Measurements from ENCODE around the gene CLASRP. TPM values are rescaled to one million over a fixed set of nuclear protein-coding genes. Genes with fewer than 3 reads are reported as not detected.

Gene CLASRP
- total RNA-seq, 3 donors from 2014 or later, result 79.4 to 113 (median 93.2) TPM

- intact Hi-C loops (cut with DNase I, micrococcal nuclease), result no loop called here
- Histone ChIP-seq H3K4me1 (ENCODE audit: low read depth) (peaks cover 28% of the 10 kb centered on the region), H3K36me3 (ENCODE audit: low read depth) (no peaks in the 10 kb centered on the region), H3K9me3 (no peaks in the 10 kb centered on the region), H3K4me3 (no peak overlapping the region)
- no peak for ATAC-seq
- TF ChIP-seq CTCF (IDR thresholded peaks at IDR 0.05), result no peak
- DNase-seq, result no peak
Observed at GRCh38 chr19:45097450-45097775, 58.6 kb downstream of the CLASRP start.

- Histone ChIP-seq H3K9me3 (no peaks in the 10 kb centered on the region), H3K36me3 (ENCODE audit: low read depth) (no peaks in the 10 kb centered on the region), H3K4me1 (ENCODE audit: low read depth) (peaks cover 28% of the 10 kb centered on the region), H3K4me3 (no peak overlapping the region)
- no peak for TF ChIP-seq CTCF (IDR thresholded peaks at IDR 0.05)
- intact Hi-C loops (cut with DNase I, micrococcal nuclease), result no loop called here
- DNase-seq, result no peak
- peak; percentile 38 for ATAC-seq
Observed at GRCh38 chr19:45097776-45098520, 59.1 kb downstream of the CLASRP start.

GRCh38 chr19:45098521-45099466, 59.9 kb downstream of the CLASRP start:
- DNase-seq, result no peak
- no peaks in the 10 kb centered on the region for H3K36me3 ChIP-seq (ENCODE audit: low read depth)
- H3K9me3 ChIP-seq, result no peaks in the 10 kb centered on the region
- no peak for ATAC-seq
- intact Hi-C loops (cut with DNase I, micrococcal nuclease), result no loop called here
- peaks cover 34% of the 10 kb centered on the region for H3K4me1 ChIP-seq (ENCODE audit: low read depth)
- no peak for TF ChIP-seq CTCF (IDR thresholded peaks at IDR 0.05)
- no peak overlapping the region for H3K4me3 ChIP-seq

- TF ChIP-seq CTCF (IDR thresholded peaks at IDR 0.05), result no peak
- Histone ChIP-seq H3K9me3 (no peaks in the 10 kb centered on the region), H3K4me1 (ENCODE audit: low read depth) (peaks cover 32% of the 10 kb centered on the region), H3K36me3 (ENCODE audit: low read depth) (no peaks in the 10 kb centered on the region), H3K4me3 (no peak overlapping the region)
- DNase-seq (no peak), ATAC-seq (no peak)
- intact Hi-C loops (cut with DNase I, micrococcal nuclease), result no loop called here
Observed at GRCh38 chr19:45099467-45100191, 60.8 kb downstream of the CLASRP start.

- ATAC-seq (no peak), DNase-seq (no peak)
- Histone ChIP-seq H3K4me3 (no peak overlapping the region), H3K4me1 (ENCODE audit: low read depth) (peaks cover 27% of the 10 kb centered on the region), H3K36me3 (ENCODE audit: low read depth) (no peaks in the 10 kb centered on the region), H3K9me3 (no peaks in the 10 kb centered on the region)
- intact Hi-C loops (cut with DNase I, micrococcal nuclease), result no loop called here
- TF ChIP-seq CTCF (IDR thresholded peaks at IDR 0.05), result no peak
Observed at GRCh38 chr19:45100201-45100600, 61.4 kb downstream of the CLASRP start.
